Stimulated activated CD8-positive, alpha-beta memory T cell treated with anti-CD3 and anti-CD28 coated beads, Interleukin-7, amount 100 ng/mL, for 24 hours (primary cell): ENCODE measurements around the gene CEP192.
"Not testable (repeated sequence)": the region's sequence is repeated elsewhere in the genome, so short reads cannot be mapped to it uniquely, and the experiment has no call there.

Source experiments
- DNase-seq: peaks from one replicate; pipeline ENCODE4 v3.0.0-alpha.2; 2020; ENCODE audit warnings: low read depth

Gene CEP192

GRCh38 chr18:12990123-12990475 lies 1.1 kb upstream of the CEP192 start:
- peak; percentile 3 for DNase-seq

DNA sequence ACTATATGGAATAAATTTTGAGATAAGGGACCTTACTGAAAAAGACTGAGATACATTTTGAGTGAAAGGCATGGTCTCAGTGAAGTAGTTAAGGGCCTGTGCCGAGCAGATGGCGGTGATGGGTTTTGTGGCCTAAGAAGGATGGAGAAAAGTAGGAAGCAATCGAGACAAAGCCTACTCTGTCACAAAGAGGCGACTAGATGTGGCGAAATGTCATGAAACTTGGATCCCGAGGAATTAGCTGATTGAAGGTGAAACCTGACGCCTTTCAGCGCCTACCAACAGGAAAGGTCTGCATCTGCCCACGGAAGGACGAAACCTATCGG lies 558 bp upstream of the CEP192 start:
- DNase-seq = no peak

DNA sequence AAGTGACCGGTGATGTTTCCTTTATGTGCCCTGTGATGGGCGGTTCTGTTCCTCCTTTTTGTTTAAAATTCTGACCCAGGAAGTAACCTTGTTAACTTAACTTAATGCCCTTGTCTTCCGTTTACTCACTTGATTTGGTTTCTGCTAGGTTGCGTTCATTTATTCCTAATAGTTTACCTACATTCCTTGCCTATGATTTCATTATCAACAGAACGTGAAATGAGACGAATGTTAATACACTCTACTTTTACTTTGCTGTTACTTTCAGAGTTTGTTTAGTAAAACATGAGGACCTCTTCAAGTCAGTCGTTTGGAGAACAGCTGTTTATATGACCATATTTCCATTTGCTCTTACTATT lies 638 bp downstream of the CEP192 start:
- no peak for DNase-seq

DNA sequence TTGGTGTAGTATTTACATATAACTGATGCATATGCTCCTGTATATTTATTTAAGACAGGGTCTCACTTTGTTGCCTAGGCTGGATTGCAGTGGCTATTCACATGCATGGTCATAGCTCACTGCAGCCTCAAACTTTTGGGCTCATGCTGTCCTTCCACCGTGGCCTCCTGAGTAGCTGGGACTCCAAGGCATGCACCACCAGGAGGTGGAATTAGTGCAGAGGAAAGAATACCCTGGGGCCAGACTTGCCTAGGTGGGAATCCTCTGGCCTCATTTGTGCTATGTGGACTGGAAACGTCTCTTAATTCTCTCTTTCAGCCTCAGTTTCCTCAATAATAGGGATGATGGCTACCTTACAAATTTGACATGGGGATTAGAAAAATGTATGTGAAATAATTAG lies 2.3 kb downstream of the CEP192 start:
- DNase-seq = no peak

GRCh38 chr18:12995424-12995823 lies 4.3 kb downstream of the CEP192 start:
- DNase-seq = no peak

- no peak for DNase-seq
These were observed 4.9 kb downstream of the CEP192 start for GRCh38 chr18:12995952-12996477.

DNA sequence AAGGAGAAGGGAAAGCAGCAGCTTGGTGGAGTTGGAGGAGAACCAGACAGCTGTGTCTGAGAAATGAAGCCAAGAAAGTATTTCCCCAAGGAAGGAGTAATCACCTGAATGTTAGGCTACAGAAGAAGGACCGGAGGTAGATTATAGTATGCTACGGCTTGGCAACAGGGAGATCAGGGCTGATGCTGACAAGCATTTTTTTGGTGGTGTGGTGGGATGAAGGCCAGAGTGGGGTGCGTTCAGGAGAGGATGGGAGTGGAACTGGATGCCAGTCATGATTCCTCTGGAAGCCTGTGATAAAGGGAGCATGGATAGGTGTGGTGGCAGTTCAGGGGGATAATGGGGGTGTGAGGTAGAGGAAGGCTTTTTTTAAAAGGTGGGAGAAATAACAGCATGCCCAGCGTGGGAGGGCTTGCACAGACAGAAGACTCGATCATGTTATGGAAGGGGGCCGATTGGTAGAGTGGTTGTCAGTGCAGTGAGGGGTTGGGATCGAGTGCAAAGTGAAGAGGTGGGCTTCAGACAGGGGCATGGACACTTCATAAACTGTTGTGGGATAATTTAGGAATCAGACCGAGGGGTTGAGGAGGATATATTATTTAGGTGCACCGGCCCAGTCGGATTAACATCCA lies 5.6 kb downstream of the CEP192 start:
- no peak for DNase-seq

- not testable (repeated sequence) for DNase-seq
These were observed 6.2 kb downstream of the CEP192 start for GRCh38 chr18:12997330-12997729.

DNA sequence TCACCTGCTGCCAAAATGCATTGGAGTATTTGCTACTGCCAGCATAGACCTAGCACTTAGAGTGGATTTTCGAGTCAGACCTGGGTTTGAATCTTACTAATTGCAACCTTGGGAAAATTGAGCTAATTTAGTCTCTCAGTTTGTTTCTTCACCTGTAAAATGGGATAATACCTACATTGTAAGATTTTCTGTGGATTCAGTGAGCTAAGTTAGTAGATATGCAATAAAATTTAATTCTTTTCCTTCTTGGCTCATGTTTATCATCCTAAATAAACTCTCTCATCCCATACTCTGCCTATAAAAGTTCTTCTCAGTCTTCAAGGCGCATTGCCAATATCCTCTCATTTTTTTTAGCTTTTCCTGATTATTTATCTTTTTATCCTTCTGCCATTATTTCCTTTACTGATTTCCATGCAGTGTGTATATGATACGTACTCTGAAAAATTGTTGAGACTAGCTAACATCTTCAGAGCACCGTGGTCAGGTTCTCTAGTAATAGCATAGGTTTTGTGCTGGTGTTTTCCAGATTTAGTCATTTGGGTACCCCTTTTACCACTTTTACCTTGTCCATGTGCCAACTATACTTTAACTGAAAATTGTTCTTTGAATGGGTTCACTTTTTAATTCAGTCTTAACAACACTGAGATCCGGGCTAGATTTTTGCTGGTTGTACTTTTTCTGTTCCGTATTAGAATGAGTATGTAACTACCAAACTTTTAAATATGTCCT lies 7.3 kb downstream of the CEP192 start:
- DNase-seq = no peak

DNA sequence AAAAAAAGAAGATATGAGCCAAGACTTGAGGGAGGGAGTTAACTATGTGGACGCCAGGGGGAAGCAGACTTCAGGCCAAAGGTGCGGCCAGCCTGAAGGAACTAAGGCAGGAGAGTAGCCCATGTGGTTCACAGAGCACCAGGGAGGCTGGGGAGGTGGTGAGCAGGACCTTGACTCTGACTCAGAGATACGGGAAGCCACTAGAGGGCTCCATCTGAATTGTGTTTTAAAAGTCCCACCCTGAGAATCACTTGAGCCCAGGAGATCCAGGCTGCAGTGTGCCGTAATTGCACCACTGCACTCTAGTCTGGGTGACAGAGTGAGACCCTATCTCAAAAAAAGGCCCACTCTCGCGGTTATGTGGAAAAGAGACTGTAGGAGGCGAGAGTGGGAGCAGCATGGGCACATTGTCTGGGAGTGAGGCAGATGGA lies 12.3 kb downstream of the CEP192 start:
- no peak for DNase-seq

- DNase-seq = no peak
These were observed 13.2 kb downstream of the CEP192 start for GRCh38 chr18:13004396-13004795.

GRCh38 chr18:13005289-13005688 lies 14.1 kb downstream of the CEP192 start:
- DNase-seq = no peak

DNA sequence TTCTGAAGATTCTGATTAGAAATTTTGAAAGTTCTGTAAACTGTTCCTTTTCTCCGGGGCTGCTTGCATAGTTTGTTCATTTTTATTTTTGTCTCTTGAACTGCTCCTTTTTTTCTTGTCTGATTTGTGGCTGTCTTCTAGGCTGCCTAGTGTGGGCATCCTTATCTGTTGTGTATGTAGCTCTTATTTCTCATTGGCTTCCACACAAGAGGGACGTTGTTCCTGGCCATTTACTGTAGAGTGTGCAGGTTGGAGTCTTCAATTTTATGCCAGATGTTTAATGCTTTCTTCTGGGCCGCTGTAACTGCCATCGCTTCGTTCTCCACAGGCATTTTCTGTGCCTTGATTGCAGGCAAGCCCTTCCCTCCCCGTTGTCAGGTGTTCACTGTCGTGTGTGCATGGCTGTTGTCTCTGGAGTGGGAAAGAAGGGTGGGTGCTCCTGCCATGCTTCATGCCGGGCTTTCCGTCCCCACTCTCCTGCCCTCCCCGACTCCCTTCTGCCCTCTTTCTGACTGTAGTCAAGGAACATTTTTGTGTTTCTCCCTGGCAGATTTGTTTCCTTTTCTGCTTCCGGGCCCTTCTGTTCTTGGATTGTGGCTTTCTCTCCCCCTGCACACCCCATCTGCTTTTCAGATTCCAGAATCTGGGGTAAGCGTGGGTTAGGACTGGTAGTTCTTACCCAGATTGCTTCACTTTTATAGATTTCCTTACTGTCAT lies 15.5 kb downstream of the CEP192 start:
- no peak for DNase-seq

DNA sequence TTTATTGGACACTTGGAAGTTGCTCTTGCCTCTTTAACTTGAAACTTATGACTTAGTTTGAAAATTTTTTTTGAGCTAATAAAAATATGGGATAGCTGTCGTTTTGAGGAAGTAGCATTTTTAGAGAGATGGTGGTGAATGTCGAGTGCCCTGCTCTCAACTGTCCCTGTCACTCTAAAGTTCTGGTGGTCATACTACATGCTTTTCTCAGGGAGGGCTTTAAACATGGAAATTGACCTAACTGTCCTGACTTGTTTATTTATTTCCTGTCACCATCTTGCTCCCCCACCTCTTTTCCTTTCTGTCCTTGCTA lies 16.0 kb downstream of the CEP192 start:
- DNase-seq = no peak

DNA sequence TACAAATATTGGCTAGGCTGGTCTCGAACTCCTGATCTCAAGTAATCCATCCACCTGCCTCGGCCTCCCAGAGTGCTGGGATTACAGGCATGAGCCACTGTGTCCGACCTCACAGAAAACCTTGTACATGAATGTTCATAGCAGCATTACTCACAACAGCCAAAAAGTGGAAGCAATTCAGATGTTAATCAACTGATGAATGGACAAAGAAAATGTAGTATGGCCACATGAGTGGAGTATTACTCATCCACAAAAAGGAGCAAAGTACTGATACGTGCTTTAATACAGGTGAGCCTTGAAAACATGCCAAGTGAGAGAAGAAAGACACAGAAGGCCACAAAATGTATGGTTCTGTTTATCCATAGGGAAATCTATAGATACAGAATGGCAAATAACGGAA lies 20.6 kb downstream of the CEP192 start:
- DNase-seq = no peak

GRCh38 chr18:13014232-13014631 lies 23.1 kb downstream of the CEP192 start:
- no peak for DNase-seq

DNA sequence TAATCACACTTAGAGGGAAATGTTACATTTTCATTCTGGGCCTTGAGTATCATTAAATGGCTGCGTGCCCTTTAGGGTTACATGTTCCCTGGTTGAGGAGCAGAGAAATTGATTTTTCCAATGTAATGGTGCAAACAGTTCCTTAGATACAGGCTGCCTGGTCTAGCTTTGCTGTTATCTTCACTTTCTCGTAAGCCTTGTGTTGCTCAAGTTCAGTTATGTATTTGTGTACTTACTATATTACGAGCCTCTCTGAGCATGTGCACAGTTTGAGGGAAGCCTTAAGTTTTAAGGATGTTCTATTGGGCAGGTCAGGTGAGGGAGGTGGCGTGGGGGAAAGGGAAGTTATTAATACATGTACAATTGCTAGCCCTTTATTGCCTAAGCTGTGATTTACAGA lies 23.7 kb downstream of the CEP192 start:
- no peak for DNase-seq

DNA sequence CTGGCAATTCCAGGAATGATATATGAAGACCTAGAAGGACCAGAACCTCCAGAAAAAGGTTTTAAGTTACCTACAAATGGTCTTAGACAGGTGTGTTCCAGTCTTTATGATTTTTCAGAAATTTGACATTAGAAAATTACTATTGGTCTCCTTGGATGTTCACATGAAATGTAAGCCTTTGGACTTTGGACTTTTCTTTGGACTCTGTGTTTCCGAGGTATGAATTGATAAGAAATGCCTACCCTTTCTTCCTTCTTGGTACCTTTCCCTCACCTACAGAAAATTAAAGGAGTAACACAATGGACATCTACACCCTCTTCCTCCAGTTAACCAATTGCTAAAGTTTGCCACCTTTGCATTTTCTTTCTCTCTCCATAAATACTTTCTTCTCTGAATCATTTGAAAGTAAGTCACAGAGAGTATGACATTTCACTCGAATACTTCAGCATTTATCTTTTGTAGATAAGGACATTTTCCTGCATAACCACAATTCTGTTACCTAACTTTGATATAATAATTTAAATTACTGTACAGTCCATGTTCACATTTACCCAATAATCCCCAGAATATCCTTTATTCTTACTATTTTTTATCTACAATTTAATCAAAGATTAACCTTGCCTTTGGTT lies 26.2 kb downstream of the CEP192 start:
- no peak for DNase-seq

DNA sequence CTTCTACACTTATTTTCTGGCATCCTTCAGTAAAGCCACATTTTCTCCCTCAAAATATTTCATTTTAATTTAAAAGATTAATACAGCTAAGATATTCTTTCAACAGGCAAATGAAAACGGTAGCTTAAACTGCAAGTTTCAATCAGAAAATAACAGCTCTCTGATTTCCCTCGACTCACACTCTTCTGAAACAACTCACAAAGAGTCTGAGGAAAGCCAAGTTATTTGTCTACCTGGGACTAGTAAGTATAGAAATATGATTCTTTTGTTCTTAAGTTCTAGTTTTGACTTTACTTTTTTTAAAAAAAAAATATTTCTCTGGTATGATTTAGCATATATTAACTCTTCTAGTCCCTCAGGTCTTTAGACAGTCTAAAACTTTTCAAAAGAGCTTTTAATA lies 27.2 kb downstream of the CEP192 start:
- DNase-seq = no peak

DNA sequence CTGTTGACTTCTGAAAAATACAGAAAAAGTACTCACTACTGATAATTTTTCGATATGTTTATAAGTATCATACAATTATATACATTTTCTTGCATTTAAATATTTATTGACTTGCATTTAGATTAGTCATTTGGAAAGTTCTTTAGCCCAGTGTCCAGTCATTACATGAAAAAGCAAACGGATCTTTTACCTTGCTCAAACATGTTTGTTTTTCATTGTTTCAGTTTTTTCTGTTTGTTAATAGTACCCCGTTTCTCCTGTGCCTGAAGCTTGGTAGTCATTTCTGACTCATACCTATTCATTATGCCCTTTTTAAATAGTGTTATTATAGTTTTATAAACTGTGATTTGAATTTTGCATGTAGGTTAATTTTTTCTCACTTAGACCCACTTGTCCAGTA lies 28.1 kb downstream of the CEP192 start:
- DNase-seq = no peak

DNA sequence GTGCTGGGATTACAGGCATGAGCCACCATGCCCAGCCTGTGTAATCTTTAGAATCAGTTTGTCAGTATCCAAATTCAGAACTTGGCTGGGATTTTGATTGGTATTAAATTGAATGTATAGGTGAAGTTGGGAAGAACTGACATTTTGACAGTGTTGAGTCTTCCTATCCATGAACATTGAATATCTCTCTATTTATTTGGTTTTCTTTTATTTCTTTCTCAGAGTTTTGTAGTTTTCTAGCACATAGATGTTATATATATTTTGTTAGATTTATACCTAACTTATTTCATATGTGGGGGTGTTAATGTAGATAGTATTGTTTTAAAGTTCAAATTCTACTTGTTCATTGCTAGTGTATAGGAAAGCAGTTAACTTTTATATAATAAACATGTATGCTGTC lies 31.5 kb downstream of the CEP192 start:
- DNase-seq = no peak

GRCh38 chr18:13025233-13025632 lies 34.1 kb downstream of the CEP192 start:
- DNase-seq = no peak

DNA sequence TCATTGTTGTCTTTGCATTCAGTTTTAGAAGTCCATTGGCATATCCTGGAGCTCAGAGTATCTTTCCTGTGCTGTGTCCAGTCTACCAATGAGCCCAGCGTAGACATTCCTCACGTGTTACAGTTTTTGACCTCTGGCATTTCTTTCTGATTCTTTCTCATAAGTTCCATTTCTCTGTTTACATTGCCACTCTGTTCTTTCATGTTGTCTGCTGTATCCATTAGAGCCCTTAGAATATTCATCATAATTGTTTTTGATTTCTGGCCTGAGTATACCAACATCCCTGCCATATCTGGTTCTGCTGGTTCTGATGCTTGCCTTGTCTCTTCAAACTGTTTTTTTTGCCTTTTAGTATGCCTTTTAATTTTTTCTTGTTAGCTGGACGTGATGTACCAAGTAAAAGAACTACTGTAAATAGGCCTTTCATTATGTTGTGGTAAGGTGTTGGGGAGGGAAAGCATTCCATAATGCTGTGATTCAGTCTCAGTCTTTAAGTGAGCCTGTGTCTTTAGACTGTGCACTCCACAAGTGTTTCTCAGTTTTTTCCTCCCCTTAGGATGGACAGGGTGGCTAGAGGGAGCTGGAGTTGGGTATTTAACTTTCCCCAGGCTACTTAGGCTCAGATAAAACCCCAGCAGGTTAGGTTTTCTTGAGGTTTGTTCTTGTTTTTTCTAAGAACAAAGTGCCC lies 35.6 kb downstream of the CEP192 start:
- DNase-seq = no peak
